ENCODE results near the gene PTGR3. TPM values are rescaled to one million over a fixed set of nuclear protein-coding genes. Genes with fewer than 3 reads are reported as not detected.

PTGR3 gene
- total and polyA plus RNA-seq, 2 of the 8 experiments (the other 6 are each of a cell fraction or from before 2014, with no cell fraction given): 2.0 to 3.6 TPM

- FAIRE-seq (no peak), DNase-seq (ENCODE audit: low read depth in 1 of 2, low spot score in 2 of 2) (no peak)
- peaks cover 0 to 2% (median under 1%) of the 10 kb centered on the region in 4 experiments; a peak in 2 of 7 replicates for H3K4me1 ChIP-seq (replicated peaks in 1 of 4; ENCODE audit: control insufficient read depth in 3 of 4, insufficient read depth in 4 of 4, low read length in 3 of 4)
- H3K4me2 ChIP-seq (ENCODE audit: insufficient read depth in 1 of 2, low read depth in 2 of 2, low read length in 2 of 2): no peak overlapping the region
- no peaks in the 10 kb centered on the region for H3K23me2 ChIP-seq (ENCODE audit: low read depth, low read length)
- H2AFZ ChIP-seq (ENCODE audit: low read length): no peak overlapping the region
- TF ChIP-seq ATF3 (IDR thresholded peaks at IDR 0.05; ENCODE audit: insufficient read depth, low read depth, low read length) (no peak), MAFK (IDR thresholded peaks at IDR 0.05; ENCODE audit: low read depth, low read length) (no peak), TEAD4 (IDR thresholded peaks at IDR 0.05; ENCODE audit: low read depth, low read length) (no peak), SIX5 (IDR thresholded peaks at IDR 0.05; ENCODE audit: low read depth, low read length) (no peak), NRF1 (IDR thresholded peaks at IDR 0.05; ENCODE audit: low read depth, low read length) (no peak), HDAC2 (IDR thresholded peaks at IDR 0.05; ENCODE audit: borderline replicate concordance in 1 of 2, low read depth in 2 of 2, low read length in 2 of 2) (no peak), SIRT6 (IDR thresholded peaks at IDR 0.05; ENCODE audit: low read length) (no peak), CTBP2 (IDR thresholded peaks at IDR 0.05; ENCODE audit: borderline replicate concordance, insufficient read depth, insufficient read length, low read length) (no peak), POLR2AphosphoS5 (IDR thresholded peaks at IDR 0.05; ENCODE audit: low read depth, low read length) (no peak)
- H2BK120ac ChIP-seq (replicated peaks; ENCODE audit: low read depth, low read length): no peak overlapping the region
- H3K4ac ChIP-seq (replicated peaks; ENCODE audit: insufficient read length, low read depth, low read length): no peak overlapping the region
- no peak overlapping the region for H3K18ac ChIP-seq (ENCODE audit: extremely low read depth, low read length)
- peak overlapping the region; percentile 4; the same call in 1 of the 2 replicates for H4K8ac ChIP-seq (ENCODE audit: extremely low read depth, insufficient read depth, low read length)
- no peaks in the 10 kb centered on the region for H3K79me1 ChIP-seq (ENCODE audit: low read depth, low read length)
- H3K14ac ChIP-seq (ENCODE audit: insufficient read length): no peak overlapping the region
- H4K5ac ChIP-seq (ENCODE audit: insufficient read length, low read depth, low read length): no peak overlapping the region
- no peak overlapping the region for H3K56ac ChIP-seq (replicated peaks; ENCODE audit: insufficient read length, low read depth, low read length)
- no peak overlapping the region for H3K9ac ChIP-seq (replicated peaks in 1 of 4; ENCODE audit: extremely low read depth in 1 of 4, low read depth in 3 of 4, low read length in 3 of 4)
- POLR2A ChIA-PET (ENCODE audit: partially characterized antibody): no interaction called here
- no peaks in the 10 kb centered on the region for H3K27me3 ChIP-seq (replicated peaks in 1 of 4; ENCODE audit: control insufficient read depth in 3 of 4, extremely low read depth in 1 of 4, insufficient read depth in 3 of 4, low read length in 3 of 4)
- H3K27ac ChIP-seq (ENCODE audit: low read depth, low read length): no peak overlapping the region
- 91% methylated on average over 27 of the region's 33 CpGs; no CpG with 5 or more reads in 1 of the 2 experiments for WGBS, 2 experiments (ENCODE audit: extremely low coverage in 1 of 2, insufficient coverage in 1 of 2, insufficient read length in 1 of 2, insufficient replicate concordance in 2 of 2, low coverage in 1 of 2, low lambda C conversion rate in 2 of 2, missing lambda C conversion rate in 1 of 2)
- H4K20me1 ChIP-seq (replicated peaks in 1 of 2; ENCODE audit: control insufficient read depth in 1 of 2, insufficient read depth in 2 of 2, low read length in 2 of 2): no peaks in the 10 kb centered on the region
- H3K23ac ChIP-seq (ENCODE audit: insufficient read length): no peak overlapping the region
- H3K4me3 ChIP-seq (ENCODE audit: extremely low read depth in 1 of 4, insufficient read depth in 2 of 4, low read depth in 3 of 4, low read length in 4 of 4): no peak overlapping the region
- no peaks in the 10 kb centered on the region for H3K9me3 ChIP-seq (ENCODE audit: insufficient read depth in 2 of 2, low read depth in 1 of 2, low read length in 1 of 2)
- CTCF ChIA-PET (ENCODE audit: partially characterized antibody): interaction anchor here (0.8 kb wide), 1 partner anchor 312 kb away, joined by 3 read pairs; no protein-coding TSS in a partner anchor
- no peak overlapping the region for H2AK5ac ChIP-seq (ENCODE audit: low read depth, low read length)
- H3K79me2 ChIP-seq (ENCODE audit: control insufficient read depth in 1 of 2, insufficient read depth in 2 of 2, low read length in 2 of 2): no peaks in the 10 kb centered on the region
- H2BK5ac ChIP-seq (ENCODE audit: low read depth, low read length): no peak overlapping the region
- H4K91ac ChIP-seq (replicated peaks; ENCODE audit: insufficient read length, low read length): no peak overlapping the region
- H3K36me3 ChIP-seq (ENCODE audit: control insufficient read depth in 2 of 4, insufficient read depth in 4 of 4, low read length in 3 of 4): no peaks in the 10 kb centered on the region
- H2BK12ac ChIP-seq (ENCODE audit: low read depth, low read length): no peak overlapping the region
- no peak overlapping the region for H2BK20ac ChIP-seq (ENCODE audit: low read length)
- no peak overlapping the region for H2BK15ac ChIP-seq (ENCODE audit: low read length)
Observed at GRCh38 chr18:75167759-75168618, 41.0 kb downstream of the PTGR3 start.

All from H1 (cell line).